ENCODE measurements around the gene GCHFR.

GCHFR gene

DNA sequence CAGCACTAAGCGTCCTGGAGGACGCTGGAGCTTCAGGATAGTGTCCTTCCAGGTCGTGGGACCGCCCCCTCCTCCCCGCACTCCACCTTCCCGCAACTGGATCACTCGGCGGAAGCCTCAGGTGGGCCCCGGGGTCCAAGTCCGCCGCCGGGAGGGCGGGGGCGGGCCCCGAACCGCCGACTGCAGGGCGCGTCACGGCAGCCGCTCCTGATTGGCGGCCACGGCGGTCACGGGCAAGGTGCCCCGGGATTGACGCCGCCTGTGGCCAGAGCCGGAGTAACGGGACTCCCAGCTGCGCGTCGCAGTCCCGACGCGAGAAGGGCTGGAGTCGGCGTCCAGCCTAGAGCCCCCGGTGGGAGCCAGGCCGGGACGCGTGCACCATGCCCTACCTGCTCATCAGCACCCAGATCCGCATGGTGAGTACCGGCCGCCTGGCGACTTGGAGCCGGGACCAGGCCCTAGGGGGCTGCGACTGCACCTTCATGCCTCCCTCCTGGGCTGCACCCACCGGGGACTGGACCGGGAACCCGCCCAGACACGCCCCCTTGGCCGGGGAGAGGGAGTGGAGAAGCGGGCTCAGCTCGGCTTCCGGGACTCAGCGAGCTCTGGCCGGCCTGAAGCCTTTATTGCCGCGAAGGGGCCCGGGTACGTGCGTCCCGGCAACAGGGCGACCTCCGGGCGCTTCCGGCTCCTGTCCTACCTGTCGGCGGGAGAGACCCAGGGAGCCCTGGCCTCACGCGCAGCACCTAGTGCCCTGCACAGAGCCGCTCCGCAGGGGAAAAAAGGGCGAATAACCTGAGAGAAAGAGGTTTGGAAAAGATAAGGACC, at the start of gene GCHFR:
Gene GCHFR, plus strand, starts transcription at position 268 of the 828 bp plus-strand sequence. Its CDS starts 113 bp downstream, at position 381.
- peak; percentile 80 for DNase-seq (ENCODE audit: low spot score)

- DNase-seq (ENCODE audit: low spot score), result no peak
Measured at GRCh38 chr15:40714144-40714543, 49.7 kb upstream of the GCHFR start.

DNA sequence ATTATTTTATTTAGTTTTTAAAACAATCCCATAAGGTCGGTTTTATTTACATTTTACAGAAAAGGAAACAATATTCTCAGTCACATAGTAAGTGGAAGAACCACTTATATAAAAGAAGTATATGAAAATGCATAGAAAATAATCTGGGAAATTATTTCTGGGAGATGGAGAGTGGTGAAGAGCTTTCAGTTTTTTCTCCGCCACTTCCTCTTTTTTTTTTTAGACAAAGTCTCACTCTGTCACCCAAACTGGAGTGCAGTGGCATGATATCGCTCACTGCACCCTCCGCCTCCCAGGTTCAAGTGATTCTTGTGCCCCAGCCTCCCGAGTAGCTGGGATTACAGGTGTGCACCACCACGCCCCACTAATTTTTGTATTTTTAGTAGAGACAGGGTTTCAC, 47.7 kb upstream of the GCHFR start:
- no peak for DNase-seq (ENCODE audit: low spot score)

- DNase-seq (ENCODE audit: low spot score), result no peak
Measured at GRCh38 chr15:40721701-40722100, 42.2 kb upstream of the GCHFR start.

- no peak for DNase-seq (ENCODE audit: low spot score)
Measured at GRCh38 chr15:40722354-40722753, 41.5 kb upstream of the GCHFR start.

DNA sequence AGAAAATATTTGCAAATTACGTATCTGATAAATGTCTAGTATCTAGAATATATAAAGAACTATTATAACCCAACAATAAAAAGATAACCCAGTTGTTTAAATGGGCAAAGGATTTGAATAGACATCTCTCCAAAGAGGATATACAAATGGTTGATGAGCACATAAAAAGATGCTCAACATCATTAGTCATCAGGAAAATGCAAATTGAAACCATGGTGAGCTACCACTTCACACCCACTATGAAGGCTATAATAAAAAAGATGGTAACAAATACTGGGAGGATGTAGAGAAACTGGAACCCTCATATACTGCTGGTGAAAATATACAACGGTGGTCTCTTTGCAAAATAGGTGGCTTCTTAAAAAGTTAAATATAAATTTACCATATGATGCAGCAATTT, 40.9 kb upstream of the GCHFR start:
- no peak for DNase-seq (ENCODE audit: low spot score)

DNA sequence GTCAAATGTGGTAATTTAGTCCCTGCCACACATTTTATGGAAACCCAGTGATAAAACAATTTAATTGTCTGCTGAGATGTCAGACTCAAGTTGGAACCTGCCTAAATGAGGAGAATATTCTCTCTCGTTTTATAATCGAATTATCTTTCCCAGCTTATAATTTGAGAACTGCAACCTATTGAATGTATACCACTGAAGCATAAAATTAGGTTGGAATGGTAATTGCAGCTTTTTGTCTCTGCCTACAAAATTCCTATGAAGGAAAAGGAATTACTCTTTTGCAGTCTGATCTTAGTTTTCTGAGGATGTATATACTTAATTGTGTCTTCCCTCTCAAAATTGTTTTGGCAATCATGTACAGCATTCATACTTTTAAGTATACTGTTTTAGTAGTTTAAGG, 39.9 kb upstream of the GCHFR start:
- no peak for DNase-seq (ENCODE audit: low spot score)

- no peak for DNase-seq (ENCODE audit: low spot score)
Measured at GRCh38 chr15:40731034-40731433, 32.8 kb upstream of the GCHFR start.

GRCh38 chr15:40736575-40736974, 27.3 kb upstream of the GCHFR start:
- DNase-seq (ENCODE audit: low spot score), result no peak

- DNase-seq (ENCODE audit: low spot score), result no peak
Measured at GRCh38 chr15:40737048-40737447, 26.8 kb upstream of the GCHFR start.

GRCh38 chr15:40739047-40739446, 24.8 kb upstream of the GCHFR start:
- no peak for DNase-seq (ENCODE audit: low spot score)

DNA sequence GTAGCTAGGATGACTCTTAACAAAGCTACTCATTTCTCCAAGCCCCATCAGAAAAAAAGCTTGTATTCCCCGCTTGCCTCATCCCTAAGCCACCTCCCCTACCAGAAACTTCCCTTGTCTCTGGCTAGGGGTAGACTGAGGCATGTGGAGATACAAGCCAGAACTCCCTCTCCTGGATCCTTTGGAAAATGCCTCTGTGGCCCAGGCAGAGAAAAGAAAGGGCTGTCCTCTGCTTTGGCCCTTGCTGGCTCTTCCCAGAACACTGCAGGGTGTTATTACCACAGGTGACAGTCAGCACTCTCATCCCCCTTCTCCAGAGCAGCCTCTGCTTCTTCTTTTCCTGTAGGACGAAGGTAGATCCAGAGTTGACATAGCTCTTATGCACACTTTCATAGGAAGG, 24.0 kb upstream of the GCHFR start:
- DNase-seq (ENCODE audit: low spot score), result no peak

GRCh38 chr15:40743485-40743901, 20.4 kb upstream of the GCHFR start:
- DNase-seq (ENCODE audit: low spot score), result no peak

DNA sequence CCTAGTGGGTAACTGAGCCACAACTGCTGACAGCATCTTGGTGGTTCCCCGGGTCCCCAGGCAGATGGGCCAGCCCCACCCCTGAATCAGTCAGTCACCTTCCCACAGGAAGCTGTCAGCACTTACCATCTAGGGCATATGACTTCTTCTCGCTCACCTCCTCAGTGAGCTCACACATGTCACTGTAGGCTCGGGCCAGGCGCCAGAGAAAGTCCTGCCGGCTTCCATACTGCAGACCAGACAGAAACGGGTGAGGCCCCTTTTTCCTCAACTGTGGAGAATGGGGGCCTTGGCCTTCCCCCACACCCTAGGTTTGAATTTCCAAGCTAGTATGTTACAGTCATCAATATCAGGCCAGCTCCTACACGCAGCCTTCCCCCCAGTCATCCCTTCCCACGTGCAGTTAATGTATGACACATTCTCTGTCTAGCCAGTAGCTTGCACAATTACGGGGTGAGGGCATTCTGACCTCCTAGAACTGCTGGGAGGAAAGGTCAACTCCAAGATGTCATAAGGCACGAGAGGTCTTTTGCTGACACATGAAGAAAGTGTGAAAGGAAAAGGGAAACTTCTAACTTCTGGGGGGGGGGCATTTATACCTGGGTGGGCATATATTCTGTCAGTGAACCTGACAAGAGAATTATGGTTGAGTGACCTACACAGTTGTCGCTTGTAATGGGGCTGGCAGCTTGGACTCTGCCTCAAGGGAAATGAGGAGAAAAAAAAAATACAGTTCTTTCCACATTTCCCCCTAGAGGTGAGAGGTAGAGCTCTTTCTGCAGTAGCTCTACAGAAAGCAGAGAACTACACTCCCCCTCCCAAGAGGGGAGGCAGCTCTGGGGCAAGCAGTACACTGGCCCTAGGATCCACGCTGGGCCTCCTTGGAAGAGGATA, 19.7 kb upstream of the GCHFR start:
- DNase-seq (ENCODE audit: low spot score), result peak; percentile 77

DNA sequence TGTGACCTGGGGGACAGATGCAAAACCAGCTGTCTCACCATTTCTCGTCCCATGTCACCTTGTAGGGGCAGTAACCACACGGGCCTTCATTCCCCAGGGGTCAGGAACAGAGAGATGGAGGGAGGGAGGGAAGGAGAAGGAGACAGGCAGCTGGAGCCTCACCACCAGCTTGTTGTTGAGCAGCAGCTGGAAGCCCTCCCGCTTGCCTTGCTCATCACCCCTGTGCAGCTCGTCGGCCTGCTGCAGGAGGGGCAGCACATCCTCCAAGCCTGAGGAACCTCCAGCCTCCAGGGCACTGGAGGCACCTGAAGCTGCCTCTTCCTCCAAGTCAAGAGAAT, 19.1 kb upstream of the GCHFR start:
- DNase-seq (ENCODE audit: low spot score), result no peak

DNA sequence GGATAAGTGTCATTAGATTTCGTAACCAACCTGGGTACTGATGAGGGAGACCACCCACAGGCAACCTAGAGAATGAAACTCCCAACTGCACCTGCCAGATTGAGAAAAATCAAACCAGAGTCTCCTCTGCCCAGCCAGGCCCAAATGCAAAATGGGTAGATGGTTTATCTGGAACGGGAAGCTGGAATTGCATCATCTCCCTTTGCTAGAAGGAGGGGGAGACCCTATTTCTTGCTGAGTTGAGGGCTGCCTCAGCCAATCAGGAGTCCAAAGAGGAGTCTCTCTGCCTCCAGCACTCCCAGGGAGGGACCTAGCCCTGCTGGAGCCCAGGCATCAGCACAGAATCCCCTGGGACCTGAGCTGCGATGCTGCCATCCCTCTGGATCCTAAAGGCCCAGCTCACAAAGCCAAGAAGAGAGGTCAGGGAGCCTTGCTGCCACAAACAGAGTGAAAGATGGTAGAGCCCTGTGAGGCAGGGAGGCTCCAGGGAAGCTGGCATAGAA, 16.9 kb upstream of the GCHFR start:
- DNase-seq (ENCODE audit: low spot score), result peak; percentile 15

GRCh38 chr15:40747685-40748631, 15.9 kb upstream of the GCHFR start:
- no peak for DNase-seq (ENCODE audit: low spot score)

DNA sequence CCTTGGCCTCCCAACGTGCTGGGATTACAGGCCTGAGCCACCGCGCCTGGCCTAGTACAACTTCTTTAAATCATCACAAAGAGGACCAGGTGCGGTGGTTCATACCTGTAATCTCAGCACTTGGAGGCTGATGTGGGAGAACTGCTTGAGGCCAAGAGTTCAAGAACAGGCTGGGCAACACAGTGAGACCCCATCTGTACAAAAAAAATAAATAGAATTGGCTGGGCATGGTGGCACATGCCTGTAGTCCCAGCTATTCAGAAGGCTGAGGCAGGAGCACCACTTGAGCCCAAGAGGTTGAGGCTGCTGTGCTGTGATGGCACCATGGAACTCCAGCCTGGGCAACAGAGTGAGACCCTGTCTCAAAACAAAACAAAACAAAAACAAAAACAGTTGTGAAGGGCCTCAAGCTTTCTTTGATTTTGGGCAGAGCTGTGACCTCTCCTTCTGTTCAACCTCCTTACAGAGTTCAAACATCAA, 14.7 kb upstream of the GCHFR start:
- DNase-seq (ENCODE audit: low spot score), result no peak

DNA sequence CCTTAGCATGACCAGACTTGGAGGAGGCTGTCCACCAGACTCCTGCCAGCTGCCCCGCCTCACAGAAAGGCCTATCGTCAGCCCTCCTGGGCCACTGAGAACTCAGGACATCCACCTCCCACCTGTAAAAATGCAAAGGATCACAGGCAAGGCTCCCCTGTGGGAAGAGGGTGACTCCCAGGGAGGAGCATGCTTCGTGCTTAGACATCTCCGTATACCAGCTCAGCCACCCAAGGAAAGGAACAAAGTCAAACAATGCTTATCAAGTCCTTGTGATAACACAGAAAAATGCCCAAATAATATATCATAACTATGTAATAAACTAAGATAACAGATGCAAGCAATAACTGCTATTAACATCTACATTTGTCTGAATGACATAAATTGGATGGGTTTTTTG, 13.0 kb upstream of the GCHFR start:
- DNase-seq (ENCODE audit: low spot score), result no peak

- no peak for DNase-seq (ENCODE audit: low spot score)
Measured at GRCh38 chr15:40751745-40752144, 12.1 kb upstream of the GCHFR start.

DNA sequence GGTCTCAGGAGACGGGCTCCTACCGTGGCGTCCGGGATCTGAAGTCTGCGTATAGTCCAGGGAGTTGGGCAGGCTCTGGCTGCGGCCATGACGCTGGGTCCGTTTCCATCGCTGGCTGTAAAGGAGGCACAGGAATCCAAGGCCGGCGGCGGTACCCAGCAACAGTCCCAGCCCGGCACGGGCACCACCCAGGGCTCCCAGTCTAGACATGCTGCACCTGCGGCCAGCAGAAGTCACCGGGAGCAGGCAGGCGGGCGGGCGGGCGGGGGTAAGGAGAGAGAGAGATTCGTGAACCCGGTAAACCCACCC, 9.3 kb upstream of the GCHFR start:
- DNase-seq (ENCODE audit: low spot score), result peak; percentile 17
